Activated T-cell treated with anti-CD3 and anti-CD28 coated beads, Interleukin-2, amount 50 U/mL, for 24 hours (primary cell): Measurements from ENCODE around the gene HINT3.
"Not testable (repeated sequence)": the region's sequence is repeated elsewhere in the genome, so short reads cannot be mapped to it uniquely, and the experiment has no call there.

Source experiments
- DNase-seq: peaks from one replicate; pipeline ENCODE4 v3.0.0-alpha.2; 2020
- H3K27ac Mint-ChIP-seq: 2 replicates; pipeline ENCODE4 v1.8.0; 2020; ENCODE audit warnings: mild to moderate bottlenecking, mixed read lengths
- H3K27me3 Mint-ChIP-seq: 2 replicates; pipeline ENCODE4 v1.8.0; 2020; ENCODE audit warnings: mixed read lengths
- H3K36me3 Mint-ChIP-seq: 2 replicates; pipeline ENCODE4 v1.8.0; 2020; ENCODE audit warnings: low read depth, mixed read lengths
- H3K4me1 Mint-ChIP-seq: 2 replicates; pipeline ENCODE4 v1.8.0; 2020; ENCODE audit warnings: low read depth, mixed read lengths
- H3K4me3 Mint-ChIP-seq: 2 replicates; pipeline ENCODE4 v1.8.0; 2020; ENCODE audit warnings: mild to moderate bottlenecking, moderate library complexity, mixed read lengths
- H3K9me3 Mint-ChIP-seq: 2 replicates; pipeline ENCODE4 v1.8.0; 2020; ENCODE audit warnings: mixed read lengths

The HINT3 gene

GRCh38 chr6:125963817-125964216, 7.2 kb downstream of the HINT3 start:
- no peak for DNase-seq
- Mint-ChIP-seq H3K4me3 (no peak overlapping the region), H3K27ac (no peak overlapping the region), H3K9me3 (no peaks in the 10 kb centered on the region), H3K4me1 (peaks cover 35% of the 10 kb centered on the region), H3K36me3 (peaks cover 30% of the 10 kb centered on the region), H3K27me3 (no peaks in the 10 kb centered on the region)

- Mint-ChIP-seq H3K27me3 (no peaks in the 10 kb centered on the region), H3K4me1 (peaks cover 37% of the 10 kb centered on the region), H3K9me3 (no peaks in the 10 kb centered on the region), H3K36me3 (peaks cover 35% of the 10 kb centered on the region), H3K27ac (no peak overlapping the region), H3K4me3 (no peak overlapping the region)
- DNase-seq: no peak
Measured at GRCh38 chr6:125966569-125966968, 10.0 kb downstream of the HINT3 start.

- no peak overlapping the region for H3K4me3 Mint-ChIP-seq
- DNase-seq: no peak
- H3K27me3 Mint-ChIP-seq: no peaks in the 10 kb centered on the region
- H3K9me3 Mint-ChIP-seq: no peaks in the 10 kb centered on the region
- H3K4me1 Mint-ChIP-seq: peaks cover 28% of the 10 kb centered on the region
- no peak overlapping the region for H3K27ac Mint-ChIP-seq
- H3K36me3 Mint-ChIP-seq: peaks cover 46% of the 10 kb centered on the region
Measured at GRCh38 chr6:125968493-125968892, 11.9 kb downstream of the HINT3 start.

- Mint-ChIP-seq H3K36me3 (peaks cover 64% of the 10 kb centered on the region), H3K9me3 (no peaks in the 10 kb centered on the region), H3K27me3 (no peaks in the 10 kb centered on the region), H3K4me1 (peaks cover 24% of the 10 kb centered on the region), H3K4me3 (no peak overlapping the region), H3K27ac (peak overlapping the region; percentile 48)
- DNase-seq: no peak
Measured at GRCh38 chr6:125970760-125971159, 14.2 kb downstream of the HINT3 start.

- H3K36me3 Mint-ChIP-seq: peaks cover 62% of the 10 kb centered on the region
- H3K4me3 Mint-ChIP-seq, H3K9me3 Mint-ChIP-seq, H3K27me3 Mint-ChIP-seq, DNase-seq: not testable (repeated sequence)
- peaks cover 22% of the 10 kb centered on the region for H3K4me1 Mint-ChIP-seq
- peak overlapping the region; percentile 26 for H3K27ac Mint-ChIP-seq
Measured at GRCh38 chr6:125972478-125972877, 15.9 kb downstream of the HINT3 start.

- Mint-ChIP-seq H3K36me3 (peaks cover 47% of the 10 kb centered on the region), H3K27me3 (no peaks in the 10 kb centered on the region), H3K9me3 (no peaks in the 10 kb centered on the region), H3K4me3 (no peak overlapping the region), H3K27ac (no peak overlapping the region), H3K4me1 (peaks cover 9% of the 10 kb centered on the region)
- DNase-seq: no peak
Measured at GRCh38 chr6:125974214-125974866, 17.8 kb downstream of the HINT3 start.

- no peak overlapping the region for H3K4me3 Mint-ChIP-seq
- no peaks in the 10 kb centered on the region for H3K9me3 Mint-ChIP-seq
- no peak for DNase-seq
- peaks cover 24% of the 10 kb centered on the region for H3K36me3 Mint-ChIP-seq
- peaks cover 5% of the 10 kb centered on the region for H3K4me1 Mint-ChIP-seq
- H3K27me3 Mint-ChIP-seq: no peaks in the 10 kb centered on the region
- no peak overlapping the region for H3K27ac Mint-ChIP-seq
Measured at GRCh38 chr6:125979101-125979500, 22.5 kb downstream of the HINT3 start.

- no peak for DNase-seq
- H3K4me3 Mint-ChIP-seq: no peak overlapping the region
- no peak overlapping the region for H3K27ac Mint-ChIP-seq
- H3K9me3 Mint-ChIP-seq: no peaks in the 10 kb centered on the region
- peaks cover 6% of the 10 kb centered on the region for H3K4me1 Mint-ChIP-seq
- peaks cover 8% of the 10 kb centered on the region for H3K36me3 Mint-ChIP-seq
- no peaks in the 10 kb centered on the region for H3K27me3 Mint-ChIP-seq
Measured at GRCh38 chr6:125981571-125982185, 25.1 kb downstream of the HINT3 start.

- no peaks in the 10 kb centered on the region for H3K9me3 Mint-ChIP-seq
- peaks cover 6% of the 10 kb centered on the region for H3K4me1 Mint-ChIP-seq
- no peak overlapping the region for H3K4me3 Mint-ChIP-seq
- peaks cover 4% of the 10 kb centered on the region for H3K36me3 Mint-ChIP-seq
- no peak for DNase-seq
- H3K27ac Mint-ChIP-seq: no peak overlapping the region
- no peaks in the 10 kb centered on the region for H3K27me3 Mint-ChIP-seq
Measured at GRCh38 chr6:125983246-125983945, 26.8 kb downstream of the HINT3 start.

- H3K36me3 Mint-ChIP-seq: no peaks in the 10 kb centered on the region
- no peak overlapping the region for H3K4me3 Mint-ChIP-seq
- H3K27me3 Mint-ChIP-seq: no peaks in the 10 kb centered on the region
Measured at GRCh38 chr6:125984311-125984710, 27.7 kb downstream of the HINT3 start.

GRCh38 chr6:125985522-125985921, 29.0 kb downstream of the HINT3 start:
- Mint-ChIP-seq H3K27me3 (no peaks in the 10 kb centered on the region), H3K36me3 (peaks cover 9% of the 10 kb centered on the region), H3K4me3 (no peak overlapping the region), H3K9me3 (no peaks in the 10 kb centered on the region), H3K4me1 (peaks cover 20% of the 10 kb centered on the region), H3K27ac (peak overlapping the region; percentile 60)
- DNase-seq: no peak

More at GRCh38 chr6:125984311-125984710, 27.7 kb downstream of the HINT3 start:
- DNase-seq: no peak
- Mint-ChIP-seq H3K4me1 (peaks cover 9% of the 10 kb centered on the region), H3K9me3 (no peaks in the 10 kb centered on the region), H3K27ac (no peak overlapping the region)

GRCh38 chr6:125985979-125986300, 29.4 kb downstream of the HINT3 start:
- Mint-ChIP-seq H3K4me1 (peaks cover 23% of the 10 kb centered on the region), H3K27me3 (no peaks in the 10 kb centered on the region), H3K27ac (no peak overlapping the region), H3K4me3 (no peak overlapping the region), H3K9me3 (no peaks in the 10 kb centered on the region), H3K36me3 (peaks cover 11% of the 10 kb centered on the region)
- DNase-seq: no peak

- Mint-ChIP-seq H3K4me1 (peaks cover 24% of the 10 kb centered on the region), H3K9me3 (no peaks in the 10 kb centered on the region), H3K27ac (peak within 1 kb of the TSS; percentile 60), H3K4me3 (no peak within 1 kb of the TSS), H3K36me3 (peaks cover 11% of the 10 kb centered on the region), H3K27me3 (no peaks in the 10 kb centered on the region)
- peak; percentile 88 for DNase-seq
Measured at GRCh38 chr6:125986301-125987025, 29.9 kb downstream of the HINT3 start, which contains the start of gene TRMT11. TSS of gene TRMT11 (plus strand) at chr6:125986540. CDS start at chr6:125986551, 11 bp downstream.

- Mint-ChIP-seq H3K4me3 (no peak overlapping the region), H3K4me1 (peaks cover 29% of the 10 kb centered on the region), H3K27ac (no peak overlapping the region), H3K36me3 (peaks cover 11% of the 10 kb centered on the region), H3K27me3 (no peaks in the 10 kb centered on the region), H3K9me3 (no peaks in the 10 kb centered on the region)
- DNase-seq: no peak
Measured at GRCh38 chr6:125987026-125987617, 30.6 kb downstream of the HINT3 start.
